Measurements from ENCODE around the gene SVEP1.
A peak's percentile ranks its signal among the peaks of the same experiment; 100 is the strongest.

Gene SVEP1

DNA sequence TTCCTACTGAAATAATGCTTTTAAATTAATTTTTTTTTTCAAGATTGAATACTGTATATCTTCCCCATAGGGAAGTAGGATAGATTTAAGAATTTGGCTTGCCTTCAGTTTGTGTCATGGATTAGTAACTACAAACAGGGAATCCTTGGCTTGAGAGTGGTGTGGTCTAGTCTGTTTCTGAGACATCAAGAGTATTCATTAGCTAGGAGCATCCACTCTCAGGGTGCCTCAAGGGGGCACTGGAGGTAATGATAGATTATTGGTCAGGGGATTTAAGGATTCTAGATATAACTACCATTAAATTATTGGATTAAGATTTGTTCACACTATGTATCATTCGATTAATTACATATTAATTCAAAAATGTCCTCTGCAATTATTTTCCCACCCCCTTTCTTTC lies 150.1 kb downstream of the SVEP1 start:
- TF ChIP-seq GLIS3 (CRISPR knock-in tag; IDR thresholded peaks at IDR 0.05) (no peak), SNAI2 (CRISPR knock-in tag; IDR thresholded peaks at IDR 0.05) (no peak), ZFP3 (CRISPR knock-in tag; IDR thresholded peaks at IDR 0.05) (no peak), ZNF565 (CRISPR knock-in tag; conservative IDR thresholded peaks at IDR 0.05; ENCODE audit: low read depth) (no peak), ARNTL (CRISPR knock-in tag; IDR thresholded peaks at IDR 0.05; ENCODE audit: borderline replicate concordance, low read depth) (no peak), CSDC2 (CRISPR knock-in tag; IDR thresholded peaks at IDR 0.05) (no peak), OSR1 (CRISPR knock-in tag; IDR thresholded peaks at IDR 0.05) (no peak), TCF4 (CRISPR knock-in tag; IDR thresholded peaks at IDR 0.05; ENCODE audit: borderline replicate concordance) (no peak), POU6F1 (CRISPR knock-in tag; IDR thresholded peaks at IDR 0.05; ENCODE audit: borderline replicate concordance, low read depth) (no peak), RARB (CRISPR knock-in tag; IDR thresholded peaks at IDR 0.05) (no peak), ESRRG (CRISPR knock-in tag; IDR thresholded peaks at IDR 0.05) (no peak), ZNF70 (CRISPR knock-in tag; IDR thresholded peaks at IDR 0.05) (no peak), ZFP30 (CRISPR knock-in tag; IDR thresholded peaks at IDR 0.05) (no peak), TSHZ2 (CRISPR knock-in tag; IDR thresholded peaks at IDR 0.05) (no peak), ZC3H10 (CRISPR knock-in tag; IDR thresholded peaks at IDR 0.05) (no peak), PPARA (CRISPR knock-in tag; IDR thresholded peaks at IDR 0.05; ENCODE audit: borderline replicate concordance) (no peak), ZNF8 (CRISPR knock-in tag; IDR thresholded peaks at IDR 0.05) (no peak)
- TF ChIP-seq, protein P1, sequence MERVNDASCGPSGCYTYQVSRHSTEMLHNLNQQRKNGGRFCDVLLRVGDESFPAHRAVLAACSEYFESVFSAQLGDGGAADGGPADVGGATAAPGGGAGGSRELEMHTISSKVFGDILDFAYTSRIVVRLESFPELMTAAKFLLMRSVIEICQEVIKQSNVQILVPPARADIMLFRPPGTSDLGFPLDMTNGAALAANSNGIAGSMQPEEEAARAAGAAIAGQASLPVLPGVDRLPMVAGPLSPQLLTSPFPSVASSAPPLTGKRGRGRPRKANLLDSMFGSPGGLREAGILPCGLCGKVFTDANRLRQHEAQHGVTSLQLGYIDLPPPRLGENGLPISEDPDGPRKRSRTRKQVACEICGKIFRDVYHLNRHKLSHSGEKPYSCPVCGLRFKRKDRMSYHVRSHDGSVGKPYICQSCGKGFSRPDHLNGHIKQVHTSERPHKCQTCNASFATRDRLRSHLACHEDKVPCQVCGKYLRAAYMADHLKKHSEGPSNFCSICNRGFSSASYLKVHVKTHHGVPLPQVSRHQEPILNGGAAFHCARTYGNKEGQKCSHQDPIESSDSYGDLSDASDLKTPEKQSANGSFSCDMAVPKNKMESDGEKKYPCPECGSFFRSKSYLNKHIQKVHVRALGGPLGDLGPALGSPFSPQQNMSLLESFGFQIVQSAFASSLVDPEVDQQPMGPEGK (CRISPR knock-in tag; IDR thresholded peaks at IDR 0.05; ENCODE audit: borderline replicate concordance): no peak
- no peak for ATAC-seq

DNA sequence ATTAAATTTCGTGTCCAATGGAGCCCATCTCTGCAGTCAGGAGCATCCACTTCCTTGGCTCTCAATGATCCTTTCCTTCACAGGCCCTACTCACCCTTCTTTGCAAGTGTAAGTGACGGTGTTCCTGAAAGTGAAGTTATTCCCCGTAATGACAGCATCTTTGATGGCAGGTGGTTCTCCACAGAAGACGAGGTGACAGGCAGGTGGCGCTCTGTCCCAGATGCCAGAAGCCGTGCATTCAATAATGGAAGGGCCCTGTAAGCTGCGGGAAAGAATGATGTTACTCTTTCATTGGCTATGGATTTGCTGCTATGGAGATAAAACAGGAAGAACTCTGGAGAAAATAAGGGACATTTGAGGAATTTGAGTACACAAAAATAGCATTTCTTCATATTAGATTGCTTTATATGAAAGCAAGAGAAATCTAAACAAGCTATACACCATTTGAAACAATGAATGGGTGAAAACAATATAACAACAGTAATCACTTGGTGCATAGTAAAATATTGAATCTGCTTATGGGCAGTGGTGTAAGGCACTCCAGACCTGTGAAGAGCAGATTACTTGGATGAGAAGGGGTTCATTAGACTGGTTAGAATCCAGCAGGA lies 151.9 kb downstream of the SVEP1 start:
- peak; percentile 75 for ATAC-seq
- TF ChIP-seq ZNF565 (CRISPR knock-in tag; conservative IDR thresholded peaks at IDR 0.05; ENCODE audit: low read depth) (no peak), ZNF8 (CRISPR knock-in tag; IDR thresholded peaks at IDR 0.05) (no peak), POU6F1 (CRISPR knock-in tag; IDR thresholded peaks at IDR 0.05; ENCODE audit: borderline replicate concordance, low read depth) (no peak), TSHZ2 (CRISPR knock-in tag; IDR thresholded peaks at IDR 0.05) (no peak), ZNF70 (CRISPR knock-in tag; IDR thresholded peaks at IDR 0.05) (no peak), ARNTL (CRISPR knock-in tag; IDR thresholded peaks at IDR 0.05; ENCODE audit: borderline replicate concordance, low read depth) (no peak), ESRRG (CRISPR knock-in tag; IDR thresholded peaks at IDR 0.05) (no peak), ZFP30 (CRISPR knock-in tag; IDR thresholded peaks at IDR 0.05) (no peak), TCF4 (CRISPR knock-in tag; IDR thresholded peaks at IDR 0.05; ENCODE audit: borderline replicate concordance) (no peak), RARB (CRISPR knock-in tag; IDR thresholded peaks at IDR 0.05) (no peak), OSR1 (CRISPR knock-in tag; IDR thresholded peaks at IDR 0.05) (no peak), CSRNP3 (CRISPR knock-in tag; IDR thresholded peaks at IDR 0.05) (no peak), SNAI2 (CRISPR knock-in tag; IDR thresholded peaks at IDR 0.05) (no peak), TOX (CRISPR knock-in tag; IDR thresholded peaks at IDR 0.05; ENCODE audit: borderline replicate concordance) (no peak), ZFP3 (CRISPR knock-in tag; IDR thresholded peaks at IDR 0.05) (no peak), ISL1 (CRISPR knock-in tag; IDR thresholded peaks at IDR 0.05) (no peak)
- TF ChIP-seq, protein P1 (CRISPR knock-in tag; IDR thresholded peaks at IDR 0.05; ENCODE audit: borderline replicate concordance): no peak

Measured in SK-N-SH treated with all-trans-retinoic acid at 6 μM for 48 hours (cell line).